Left colon (tissue), 2 donors: ENCODE data around the gene BRD7. TPM values are rescaled to one million over a fixed set of nuclear protein-coding genes. Genes with fewer than 3 reads are reported as not detected.

Experiments used
- ATAC-seq: fragments of 200-7000 bp; cut with Tn5 transposase; one replicate; pipeline ENCODE4 v1.9.1; 2020; ENCODE audit warnings: mild to moderate bottlenecking, moderate library complexity
- DNase-seq, 2 donors: peaks; one replicate each; pipeline ENCODE4 v3.0.0-alpha.2; 2020
- intact Hi-C, 2 donors: fragments of 100-400 bp; cut with DNase I in 1 of 2; cut with micrococcal nuclease in 1 of 2; formaldehyde crosslinking; loops; one replicate each; pipeline versions ENCODE4 v1.11.2 to v1.14.0; 2022; cut with DNase I, micrococcal nuclease
- long read RNA-seq: library from polyadenylated mRNA; unstranded; transcript quantifications from one replicate; pipeline ENCODE4 v2.0.0, GENCODE V29; 2021
- total RNA-seq, 2 donors: library from RNA; stranded (reverse); fragmentation: NEBNext Ultra II Directional; extraction: Animal tissue kit (Norgen Biotek cat#: 25700); gene quantifications; one replicate each; pipeline ENCODE4 v1.2.1, GENCODE V29; 2021
- donor health status: DM: no; HTN: no; CAD: no.
- donor health status: DM: yes; HTN: yes; CAD: no.

The BRD7 gene
- total RNA-seq, result 10 to 100 TPM; 54.3 to 54.5 TPM
- long read RNA-seq, full-length matches to known transcripts, result 12 of 45 reads
- long read RNA-seq, partial matches to known transcripts, result 28 of 45 reads
- long read RNA-seq, other reads (novel, unspliced or antisense), result 5 of 45 reads

- ATAC-seq (peak; percentile 88), DNase-seq (peak in 1 of 2 donors; percentile 66)
- intact Hi-C loops, result loop anchor here in 1 of 2 donors (10.0 kb wide), 2 partner anchors 154 to 344 kb away; partner anchors contain the start of gene CNEP1R1
These were observed at the start of gene BRD7 for GRCh38 chr16:50368410-50369132. TSS of gene BRD7 (minus strand) at chr16:50368988. CDS start at chr16:50368774, 214 bp downstream.

- DNase-seq, result no peak
- intact Hi-C loops, result no loop called here
- no peak for ATAC-seq
These were observed 47.6 kb upstream of the BRD7 start for GRCh38 chr16:50416388-50416787.

GRCh38 chr16:50414152-50414551, 45.4 kb upstream of the BRD7 start:
- intact Hi-C loops, result no loop called here
- ATAC-seq (no peak), DNase-seq (no peak)

- intact Hi-C loops, result no loop called here
- DNase-seq, result no peak
- ATAC-seq, result no peak
These were observed 42.2 kb upstream of the BRD7 start for GRCh38 chr16:50411034-50411433.

- no peak for DNase-seq
- no peak for ATAC-seq
- intact Hi-C loops, result no loop called here
These were observed 39.3 kb upstream of the BRD7 start for GRCh38 chr16:50408001-50408561.

GRCh38 chr16:50407351-50407750, 38.6 kb upstream of the BRD7 start:
- intact Hi-C loops, result no loop called here
- ATAC-seq (no peak), DNase-seq (no peak)

GRCh38 chr16:50403491-50403890, 34.7 kb upstream of the BRD7 start:
- intact Hi-C loops, result no loop called here
- no peak for DNase-seq
- no peak for ATAC-seq

GRCh38 chr16:50402298-50402895, 33.6 kb upstream of the BRD7 start:
- no peak for DNase-seq
- intact Hi-C loops, result no loop called here
- ATAC-seq, result no peak

GRCh38 chr16:50401355-50401754, 32.6 kb upstream of the BRD7 start:
- DNase-seq (no peak), ATAC-seq (no peak)
- intact Hi-C loops, result no loop called here

DNA sequence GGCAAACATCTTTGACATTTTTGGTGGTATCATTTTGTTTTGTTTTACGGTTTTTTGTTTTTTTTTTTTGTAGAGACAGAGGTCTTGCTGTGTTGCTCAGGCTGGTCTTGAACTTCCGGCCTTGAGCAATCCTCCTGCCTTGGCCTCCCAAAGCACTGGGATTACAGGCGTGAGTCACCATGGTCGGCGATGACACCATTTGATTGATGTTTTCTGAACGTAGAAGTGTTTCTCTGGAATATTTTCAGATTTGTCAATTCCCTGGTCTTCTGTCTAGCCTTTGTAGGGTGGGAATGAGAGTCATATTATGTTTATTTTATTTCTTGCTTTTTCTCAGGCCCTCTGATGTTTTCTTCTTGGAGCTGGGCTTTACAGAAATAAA, 32.2 kb upstream of the BRD7 start:
- ATAC-seq (no peak), DNase-seq (no peak)
- intact Hi-C loops, result no loop called here

GRCh38 chr16:50400312-50400966, 31.7 kb upstream of the BRD7 start:
- no peak for DNase-seq
- ATAC-seq, result no peak
- intact Hi-C loops, result no loop called here

- intact Hi-C loops, result no loop called here
- DNase-seq, result no peak
- ATAC-seq, result no peak
These were observed 30.6 kb upstream of the BRD7 start for GRCh38 chr16:50399411-50399810.

DNA sequence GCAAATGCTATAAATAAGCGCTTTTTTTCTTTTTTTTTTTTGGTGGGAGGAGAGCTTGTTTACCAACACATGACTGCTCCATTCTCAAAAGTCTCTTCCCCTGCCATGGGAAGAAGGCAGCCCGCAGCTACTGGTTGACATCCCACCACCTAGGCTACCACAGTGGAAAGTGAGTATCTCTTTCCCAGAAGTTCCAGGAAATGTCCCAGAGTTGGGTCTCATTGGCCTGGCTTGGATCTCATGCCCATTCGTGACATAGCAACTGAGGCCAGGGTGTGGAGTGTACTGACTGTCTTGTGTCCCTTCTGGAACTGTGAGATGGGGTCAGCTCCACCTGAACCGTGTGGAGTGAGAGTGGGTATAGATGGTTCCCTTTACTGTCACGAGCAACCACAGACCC, 29.5 kb upstream of the BRD7 start:
- ATAC-seq, result no peak
- DNase-seq, result no peak
- intact Hi-C loops, result no loop called here

- intact Hi-C loops, result no loop called here
- DNase-seq (no peak), ATAC-seq (no peak)
These were observed 28.2 kb upstream of the BRD7 start for GRCh38 chr16:50396761-50397535.

DNA sequence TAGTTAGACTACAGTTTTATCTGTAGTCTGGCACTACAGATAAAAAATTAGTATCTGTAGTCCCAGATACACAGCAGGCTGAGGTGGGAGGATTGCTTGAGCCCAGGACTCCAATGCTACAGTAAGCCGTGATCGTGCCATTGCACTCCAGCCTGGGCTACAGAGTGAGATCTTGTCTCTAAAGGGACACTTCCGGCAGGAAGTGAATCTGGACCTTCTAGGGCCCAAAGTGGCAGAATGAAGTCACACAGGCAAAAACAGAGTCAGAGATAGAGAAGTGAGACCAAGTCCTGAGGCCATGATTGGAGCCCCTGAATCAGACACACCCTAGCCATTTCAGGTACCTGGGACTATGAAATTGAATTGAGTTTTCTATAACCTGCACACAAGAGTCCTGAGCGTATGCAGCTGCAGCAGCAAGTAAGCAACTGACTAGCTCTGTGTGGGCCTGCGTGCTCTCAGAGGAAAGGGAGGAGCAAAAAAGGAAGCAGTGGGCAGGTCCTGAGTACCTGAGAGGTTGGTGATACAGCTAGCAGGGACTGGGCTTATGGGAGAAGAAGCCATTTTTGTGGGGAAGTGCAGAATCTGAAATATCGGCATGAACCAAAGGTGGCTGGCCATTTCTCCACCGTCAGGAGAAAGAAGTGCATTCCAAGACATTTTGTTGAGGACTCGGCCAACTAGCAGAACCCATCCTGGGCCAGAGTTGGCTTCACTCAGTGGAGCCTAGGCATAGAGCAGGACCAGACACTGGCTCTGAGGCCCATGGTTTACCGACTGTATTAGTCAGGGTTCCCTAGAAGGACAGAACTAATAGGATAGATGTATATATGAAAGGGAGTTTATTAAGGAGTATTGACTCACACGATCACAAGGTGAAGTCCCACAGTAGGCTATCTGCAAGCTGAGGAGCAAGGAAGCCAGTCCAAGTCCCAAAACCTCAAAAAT, 27.2 kb upstream of the BRD7 start:
- ATAC-seq (no peak), DNase-seq (no peak)
- intact Hi-C loops, result no loop called here

DNA sequence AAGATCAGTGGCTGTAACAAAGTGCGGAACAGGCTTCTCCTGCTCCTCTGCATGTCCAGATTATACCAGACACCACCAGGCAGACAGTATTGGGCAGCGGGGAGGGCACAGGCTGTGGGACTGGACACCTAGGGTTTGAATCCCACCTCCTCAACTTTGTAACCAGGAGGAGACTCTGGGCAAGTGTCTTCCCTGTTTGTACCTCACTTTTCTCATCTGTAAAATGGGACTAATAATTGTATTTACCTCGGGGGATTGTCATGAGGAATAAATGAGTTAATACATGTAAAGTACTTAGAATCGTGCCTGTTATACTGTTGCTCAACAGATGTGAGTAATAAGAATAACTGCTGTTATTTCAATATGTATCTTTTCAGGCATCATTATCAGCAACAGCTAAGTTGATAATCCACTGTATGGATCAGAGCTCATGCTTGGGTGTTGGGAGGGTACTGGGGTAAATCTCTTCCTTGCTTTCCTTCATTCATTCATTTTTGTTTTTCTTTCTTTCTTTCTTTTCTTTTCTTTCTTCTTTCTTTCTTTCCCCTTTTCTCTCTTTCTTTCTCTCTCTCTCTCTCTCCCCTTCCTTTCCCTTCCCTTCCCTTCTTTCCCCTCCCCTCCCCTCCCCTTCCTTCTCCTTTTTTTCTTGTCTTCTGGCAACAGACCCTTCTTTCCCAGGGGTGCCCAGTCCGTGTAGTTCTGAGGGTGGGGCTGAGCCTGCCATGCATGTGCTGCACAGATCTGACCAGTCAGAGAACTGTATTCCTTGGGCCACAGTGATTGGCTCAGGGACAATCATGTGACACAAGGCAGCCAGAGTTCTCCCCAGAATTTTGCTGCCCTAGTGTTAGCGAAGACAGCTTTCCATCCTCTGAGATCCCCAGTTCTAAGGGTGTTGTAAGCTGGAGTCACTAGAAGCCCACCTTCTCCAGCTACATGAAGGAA, 25.3 kb upstream of the BRD7 start:
- ATAC-seq (no peak), DNase-seq (no peak)
- intact Hi-C loops, result no loop called here

DNA sequence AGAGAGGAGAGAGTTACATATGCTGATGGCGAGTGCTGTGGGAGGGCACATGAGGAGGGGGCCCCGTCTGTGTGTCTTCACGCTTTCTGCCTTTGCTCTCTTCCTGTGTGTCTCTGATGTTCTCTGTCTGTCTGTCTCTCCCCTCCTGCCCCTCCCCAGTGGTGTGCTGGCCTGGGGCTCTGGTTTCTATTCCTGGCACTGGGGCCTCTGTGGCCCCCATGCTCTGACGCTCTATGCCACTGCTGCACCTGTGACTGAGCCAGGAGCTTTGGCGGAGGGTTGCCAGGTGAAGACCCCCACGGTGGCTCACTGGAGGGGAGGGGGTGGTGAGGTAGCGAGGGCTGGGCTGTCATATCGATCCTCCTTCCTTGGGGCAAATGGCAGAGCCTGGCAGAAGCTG, 24.6 kb upstream of the BRD7 start:
- DNase-seq (no peak), ATAC-seq (no peak)
- intact Hi-C loops, result no loop called here
